Astrocyte (in vitro differentiated cells and primary cell): ENCODE results near the gene FBXO22. TPM values are rescaled to one million over a fixed set of nuclear protein-coding genes. Genes with fewer than 3 reads are reported as not detected.

Experiments used
- DNase-seq: peaks from one replicate; pipeline ENCODE4 v3.0.0-alpha.2; 2010; ENCODE audit warnings: low read depth
- FAIRE-seq: peaks from 2 replicates; lab custom pipeline; 2011; peaks lifted over from hg19 to GRCh38; lab: Jason Lieb, UNC
- H2AFZ ChIP-seq: 2 replicates; pipeline ENCODE4 v1.6.0; 2012; ENCODE audit warnings: low read depth, low read length, inconsistent platforms
- H3K27ac ChIP-seq: 2 replicates; pipeline ENCODE4 v1.5.1; 2011; ENCODE audit warnings: low read depth, low read length, inconsistent platforms
- H3K27me3 ChIP-seq: 2 replicates; pipeline ENCODE4 v1.6.0; 2011; ENCODE audit warnings: low read length, inconsistent platforms; ENCODE audit not compliant: insufficient read depth
- H3K36me3 ChIP-seq: 2 replicates; pipeline ENCODE4 v1.5.1; 2011; ENCODE audit warnings: low read length, inconsistent platforms; ENCODE audit not compliant: insufficient read depth
- H3K4me1 ChIP-seq: 2 replicates; pipeline ENCODE4 v1.5.1; 2011; ENCODE audit warnings: low read length, inconsistent platforms; ENCODE audit not compliant: insufficient read depth
- H3K4me2 ChIP-seq: 2 replicates; pipeline ENCODE4 v1.6.0; 2012; ENCODE audit warnings: low read length, inconsistent platforms
- H3K4me3 ChIP-seq: 2 replicates; pipeline ENCODE4 v1.5.1; 2011; ENCODE audit warnings: low read depth, mild to moderate bottlenecking, low read length, inconsistent platforms; ENCODE audit not compliant: insufficient read depth
- H3K79me2 ChIP-seq: 2 replicates; pipeline ENCODE4 v1.6.0; 2012; ENCODE audit warnings: mild to moderate bottlenecking, low read length, inconsistent platforms; ENCODE audit not compliant: insufficient read depth
- H3K9ac ChIP-seq: 2 replicates; pipeline ENCODE4 v1.6.0; 2012; ENCODE audit warnings: mild to moderate bottlenecking, low read length, inconsistent platforms
- H3K9me3 ChIP-seq: 2 replicates; pipeline ENCODE4 v1.5.1; 2012; ENCODE audit warnings: low read depth, mild to moderate bottlenecking, low read length, inconsistent platforms; ENCODE audit not compliant: insufficient read depth
- H4K20me1 ChIP-seq: 2 replicates; pipeline ENCODE4 v1.6.0; 2012; ENCODE audit warnings: low read length, inconsistent platforms; ENCODE audit not compliant: insufficient read depth
- H3K27ac Mint-ChIP-seq: one replicate; pipeline ENCODE4 v1.8.0; 2021; ENCODE audit warnings: mild to moderate bottlenecking, mixed read lengths; ENCODE audit not compliant: unreplicated experiment
- H3K27me3 Mint-ChIP-seq: one replicate; pipeline ENCODE4 v1.8.0; 2021; ENCODE audit warnings: low read depth, mixed read lengths; ENCODE audit not compliant: unreplicated experiment
- H3K36me3 Mint-ChIP-seq: one replicate; pipeline ENCODE4 v1.8.0; 2021; ENCODE audit warnings: low read depth, mixed read lengths; ENCODE audit not compliant: unreplicated experiment
- H3K4me1 Mint-ChIP-seq: one replicate; pipeline ENCODE4 v1.8.0; 2021; ENCODE audit warnings: low read depth, mixed read lengths; ENCODE audit not compliant: unreplicated experiment
- H3K4me3 Mint-ChIP-seq: one replicate; pipeline ENCODE4 v1.8.0; 2021; ENCODE audit warnings: mild to moderate bottlenecking, moderate library complexity, mixed read lengths; ENCODE audit not compliant: unreplicated experiment
- H3K9me3 Mint-ChIP-seq: one replicate; pipeline ENCODE4 v1.8.0; 2021; ENCODE audit warnings: mild to moderate bottlenecking, mixed read lengths; ENCODE audit not compliant: unreplicated experiment
- EZH2 ChIP-seq: IDR thresholded peaks from 2 replicates; pipeline ENCODE4 v1.6.1; 2012; ENCODE audit warnings: mild to moderate bottlenecking, low read length, inconsistent platforms; ENCODE audit not compliant: insufficient read depth
- total RNA-seq: library from RNA; stranded (reverse); gene quantifications from 2 replicates; pipeline ENCODE4 v1.2.1, GENCODE V29; 2021
- TF ChIP-seq, protein P1 (sequence below): IDR thresholded peaks from 2 replicates; pipeline ENCODE4 v1.5.1; 2011; ENCODE audit warnings: low read depth, mild to moderate bottlenecking, inconsistent platforms, low read length, moderate library complexity; ENCODE audit not compliant: insufficient read depth

FBXO22 gene
- total RNA-seq, 1 donor from 2014 or later: 69.1 TPM

DNA sequence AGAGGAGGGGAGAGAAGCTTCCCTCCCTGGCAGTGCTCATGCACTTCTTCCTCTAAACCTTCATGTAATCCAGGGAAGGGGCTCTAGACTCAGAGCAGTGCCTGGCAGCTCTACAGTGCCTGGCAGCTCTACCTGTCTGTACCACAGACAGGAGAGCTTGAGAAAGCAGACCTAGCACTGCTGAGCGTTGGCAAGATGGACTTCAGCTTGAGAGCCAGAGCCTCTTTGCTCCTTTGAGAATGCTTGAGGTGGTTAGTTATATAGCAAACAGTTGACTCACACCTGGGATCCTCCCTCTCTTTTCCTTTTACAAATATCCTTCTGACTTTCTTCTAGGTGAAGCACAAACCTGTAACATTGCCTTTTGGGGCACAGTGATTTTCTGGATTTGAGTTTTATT lies 20.9 kb downstream of the FBXO22 start:
- Mint-ChIP-seq H3K4me1 (peaks cover 36% of the 10 kb centered on the region), H3K36me3 (peaks cover 13% of the 10 kb centered on the region), H3K9me3 (no peaks in the 10 kb centered on the region), H3K4me3 (no peak overlapping the region), H3K27ac (peak overlapping the region; percentile 48), H3K27me3 (no peaks in the 10 kb centered on the region)
- no peak overlapping the region for H3K4me3 ChIP-seq
- H3K4me2 ChIP-seq: no peak overlapping the region
- H3K27ac ChIP-seq: no peak overlapping the region
- FAIRE-seq (no peak), DNase-seq (no peak)
- H4K20me1 ChIP-seq: peaks cover 86% of the 10 kb centered on the region
- no peak overlapping the region for H3K9ac ChIP-seq
- peaks cover 7% of the 10 kb centered on the region for H3K4me1 ChIP-seq
- no peaks in the 10 kb centered on the region for H3K9me3 ChIP-seq
- no peaks in the 10 kb centered on the region for H3K27me3 ChIP-seq
- TF ChIP-seq, protein P1, sequence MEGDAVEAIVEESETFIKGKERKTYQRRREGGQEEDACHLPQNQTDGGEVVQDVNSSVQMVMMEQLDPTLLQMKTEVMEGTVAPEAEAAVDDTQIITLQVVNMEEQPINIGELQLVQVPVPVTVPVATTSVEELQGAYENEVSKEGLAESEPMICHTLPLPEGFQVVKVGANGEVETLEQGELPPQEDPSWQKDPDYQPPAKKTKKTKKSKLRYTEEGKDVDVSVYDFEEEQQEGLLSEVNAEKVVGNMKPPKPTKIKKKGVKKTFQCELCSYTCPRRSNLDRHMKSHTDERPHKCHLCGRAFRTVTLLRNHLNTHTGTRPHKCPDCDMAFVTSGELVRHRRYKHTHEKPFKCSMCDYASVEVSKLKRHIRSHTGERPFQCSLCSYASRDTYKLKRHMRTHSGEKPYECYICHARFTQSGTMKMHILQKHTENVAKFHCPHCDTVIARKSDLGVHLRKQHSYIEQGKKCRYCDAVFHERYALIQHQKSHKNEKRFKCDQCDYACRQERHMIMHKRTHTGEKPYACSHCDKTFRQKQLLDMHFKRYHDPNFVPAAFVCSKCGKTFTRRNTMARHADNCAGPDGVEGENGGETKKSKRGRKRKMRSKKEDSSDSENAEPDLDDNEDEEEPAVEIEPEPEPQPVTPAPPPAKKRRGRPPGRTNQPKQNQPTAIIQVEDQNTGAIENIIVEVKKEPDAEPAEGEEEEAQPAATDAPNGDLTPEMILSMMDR: no peak
- TF ChIP-seq EZH2: no peak
- peaks cover 78% of the 10 kb centered on the region for H3K79me2 ChIP-seq
- H3K36me3 ChIP-seq: peaks cover 4% of the 10 kb centered on the region
- H2AFZ ChIP-seq: no peak overlapping the region

DNA sequence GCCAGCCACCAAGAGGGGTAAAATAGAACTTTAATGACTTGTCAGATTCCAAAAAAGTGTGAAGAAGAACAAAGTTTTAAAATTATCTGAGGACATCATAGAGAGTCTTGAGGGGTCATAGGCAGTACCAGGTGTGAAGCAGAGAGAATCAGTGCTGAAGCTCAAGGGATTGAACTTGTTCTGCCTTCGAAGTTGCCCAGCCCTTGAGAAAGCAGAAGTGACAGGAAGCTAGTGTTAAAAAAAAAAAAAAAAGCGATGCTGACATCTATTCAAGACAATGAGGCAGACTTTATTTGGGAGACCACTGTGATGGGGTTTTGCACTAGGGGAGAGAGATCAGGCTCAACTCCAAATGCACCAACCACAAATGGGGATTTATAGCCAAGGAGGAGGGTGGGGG lies 21.8 kb downstream of the FBXO22 start:
- H3K9me3 ChIP-seq: no peaks in the 10 kb centered on the region
- no peak overlapping the region for H3K4me3 ChIP-seq
- H4K20me1 ChIP-seq: peaks cover 84% of the 10 kb centered on the region
- H2AFZ ChIP-seq: no peak overlapping the region
- FAIRE-seq: no peak
- H3K79me2 ChIP-seq: peaks cover 73% of the 10 kb centered on the region
- no peak overlapping the region for H3K27ac ChIP-seq
- Mint-ChIP-seq H3K4me3 (no peak overlapping the region), H3K4me1 (peaks cover 36% of the 10 kb centered on the region), H3K27me3 (no peaks in the 10 kb centered on the region), H3K36me3 (peaks cover 13% of the 10 kb centered on the region), H3K27ac (no peak overlapping the region), H3K9me3 (no peaks in the 10 kb centered on the region)
- no peak overlapping the region for H3K9ac ChIP-seq
- H3K27me3 ChIP-seq: no peaks in the 10 kb centered on the region
- peaks cover 7% of the 10 kb centered on the region for H3K4me1 ChIP-seq
- TF ChIP-seq, protein P1: no peak
- no peak for TF ChIP-seq EZH2
- no peak for DNase-seq
- no peak overlapping the region for H3K4me2 ChIP-seq
- H3K36me3 ChIP-seq: peaks cover 11% of the 10 kb centered on the region

- H3K27me3 ChIP-seq: no peaks in the 10 kb centered on the region
- no peak overlapping the region for H2AFZ ChIP-seq
- H3K27ac Mint-ChIP-seq: no peak overlapping the region
- no peak for TF ChIP-seq EZH2
- TF ChIP-seq, protein P1: no peak
- no peak overlapping the region for H3K4me2 ChIP-seq
- no peak overlapping the region for H3K27ac ChIP-seq
- no peak overlapping the region for H3K4me3 Mint-ChIP-seq
- peaks cover 36% of the 10 kb centered on the region for H3K4me1 Mint-ChIP-seq
- FAIRE-seq (no peak), DNase-seq (no peak)
- H3K79me2 ChIP-seq: peaks cover 72% of the 10 kb centered on the region
- no peaks in the 10 kb centered on the region for H3K9me3 ChIP-seq
- no peaks in the 10 kb centered on the region for H3K9me3 Mint-ChIP-seq
- no peak overlapping the region for H3K9ac ChIP-seq
- no peak overlapping the region for H3K4me3 ChIP-seq
- H3K4me1 ChIP-seq: peaks cover 7% of the 10 kb centered on the region
- H3K27me3 Mint-ChIP-seq: no peaks in the 10 kb centered on the region
- H3K36me3 ChIP-seq: peaks cover 15% of the 10 kb centered on the region
- H4K20me1 ChIP-seq: peaks cover 83% of the 10 kb centered on the region
- H3K36me3 Mint-ChIP-seq: peaks cover 13% of the 10 kb centered on the region
Observed at GRCh38 chr15:75926931-75927330, 23.3 kb downstream of the FBXO22 start.
